GM18873 (cell line): ENCODE data around the gene HNF1B.

Experiments
- ATAC-seq: cut with Tn5 transposase; IDR thresholded peaks from one replicate; pipeline ENCODE4 v1.9.1; 2021; ENCODE audit warnings: mild to moderate bottlenecking, moderate library complexity, moderate number of reproducible peaks; ENCODE audit not compliant: unreplicated experiment, low FRiP score

Gene HNF1B

DNA sequence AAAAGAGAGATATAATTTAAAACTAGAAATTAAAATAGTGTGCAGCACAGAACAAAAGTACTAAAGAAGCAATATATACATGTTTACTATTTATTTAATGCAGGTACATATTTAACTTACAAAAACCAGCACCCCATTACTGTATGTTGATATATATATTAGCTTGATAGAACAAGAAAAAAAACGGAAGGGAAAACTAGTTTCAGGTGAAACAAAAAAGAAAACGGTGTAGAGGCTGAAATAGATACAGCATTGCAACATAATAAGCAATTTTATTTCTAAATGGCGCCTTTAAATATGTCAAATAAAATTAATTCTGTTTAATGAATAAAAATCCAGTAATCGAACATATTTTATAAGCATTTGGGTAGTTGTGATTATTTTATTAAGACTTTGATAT is 3.9 kb downstream of the HNF1B start:
- no peak for ATAC-seq

- no peak for ATAC-seq
Measured at GRCh38 chr17:37737971-37738370, 6.9 kb downstream of the HNF1B start.

- ATAC-seq = no peak
Measured at GRCh38 chr17:37737081-37737480, 7.8 kb downstream of the HNF1B start.

- no peak for ATAC-seq
Measured at GRCh38 chr17:37736428-37736827, 8.4 kb downstream of the HNF1B start.

DNA sequence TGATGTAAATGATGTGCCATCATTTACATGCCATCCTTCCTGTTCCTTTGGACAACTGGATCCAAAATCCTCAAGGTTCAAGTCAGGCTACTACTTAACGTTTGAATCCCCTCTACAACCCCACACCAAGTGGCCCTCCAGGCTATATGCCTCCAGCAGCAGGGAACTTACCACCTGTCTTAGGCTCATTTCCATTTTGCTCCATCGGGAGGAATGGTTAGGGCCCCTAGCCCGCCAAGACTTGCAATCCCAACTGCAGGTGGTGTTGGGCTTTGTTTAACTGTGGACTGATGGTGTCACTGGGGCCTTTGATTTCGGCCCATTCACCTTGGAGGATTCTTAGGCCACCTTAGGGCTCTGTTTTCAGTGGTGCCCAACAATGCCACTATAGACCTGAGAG is 9.7 kb downstream of the HNF1B start:
- no peak for ATAC-seq

GRCh38 chr17:37732316-37732715 is 12.5 kb downstream of the HNF1B start:
- ATAC-seq = no peak

GRCh38 chr17:37731056-37731455 is 13.8 kb downstream of the HNF1B start:
- ATAC-seq = no peak

GRCh38 chr17:37729905-37730304 is 15.0 kb downstream of the HNF1B start:
- no peak for ATAC-seq

DNA sequence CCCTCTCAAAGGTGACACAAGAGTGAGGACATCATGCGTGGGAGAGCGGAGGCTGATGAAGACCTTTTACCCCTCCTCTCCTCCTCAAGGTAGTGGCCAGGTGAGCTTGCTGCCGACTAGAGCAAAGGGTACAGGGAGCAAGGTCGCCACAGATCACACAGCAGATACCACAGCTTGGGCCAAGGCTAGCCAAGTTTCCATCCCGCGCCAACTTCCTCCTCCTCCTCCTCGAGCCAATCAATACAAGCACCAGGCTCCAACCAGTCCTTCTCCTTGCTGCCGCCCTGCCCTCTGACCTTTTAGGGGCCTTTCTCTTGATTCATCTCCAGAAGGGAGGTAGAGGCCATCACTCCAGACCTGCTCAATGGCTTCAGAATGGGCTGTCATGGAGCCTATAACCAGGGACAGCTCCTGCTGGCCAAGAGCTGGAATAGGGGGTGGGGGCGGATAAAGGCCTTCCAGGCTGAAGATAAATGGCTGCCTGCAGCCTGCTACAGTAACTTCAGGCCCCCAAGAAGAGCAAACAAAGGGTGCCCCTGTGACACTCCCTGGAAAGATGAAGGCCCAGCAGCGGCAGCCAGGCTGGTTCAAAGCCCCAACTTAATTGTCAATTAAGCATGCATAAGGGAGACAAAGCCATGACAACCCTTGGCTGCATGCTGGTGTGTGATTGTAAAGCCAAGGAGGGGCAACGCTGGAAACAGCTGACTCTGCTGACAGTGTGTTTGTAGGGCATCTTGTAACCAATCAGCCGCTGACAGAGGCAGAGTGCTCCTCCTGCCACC is 17.8 kb downstream of the HNF1B start:
- no peak for ATAC-seq

DNA sequence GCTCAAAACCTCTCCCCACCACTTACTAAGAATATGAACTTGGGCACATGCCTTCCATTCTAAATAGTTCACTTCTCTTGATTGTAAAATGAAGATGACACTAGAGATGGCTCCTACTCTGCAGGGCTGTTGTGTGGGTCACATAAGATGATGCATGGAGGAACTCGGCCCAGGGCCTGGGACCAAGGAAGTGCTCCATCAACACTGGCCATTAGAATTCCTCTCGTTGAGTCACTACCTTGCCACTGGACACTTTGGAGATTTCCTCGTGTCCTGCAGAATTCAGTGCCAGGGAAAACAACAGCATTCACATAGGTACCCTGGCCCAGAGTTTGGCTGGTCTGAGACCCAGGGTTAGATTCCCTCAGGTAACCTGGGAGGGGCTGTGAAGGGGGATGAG is 18.6 kb downstream of the HNF1B start:
- ATAC-seq = no peak

DNA sequence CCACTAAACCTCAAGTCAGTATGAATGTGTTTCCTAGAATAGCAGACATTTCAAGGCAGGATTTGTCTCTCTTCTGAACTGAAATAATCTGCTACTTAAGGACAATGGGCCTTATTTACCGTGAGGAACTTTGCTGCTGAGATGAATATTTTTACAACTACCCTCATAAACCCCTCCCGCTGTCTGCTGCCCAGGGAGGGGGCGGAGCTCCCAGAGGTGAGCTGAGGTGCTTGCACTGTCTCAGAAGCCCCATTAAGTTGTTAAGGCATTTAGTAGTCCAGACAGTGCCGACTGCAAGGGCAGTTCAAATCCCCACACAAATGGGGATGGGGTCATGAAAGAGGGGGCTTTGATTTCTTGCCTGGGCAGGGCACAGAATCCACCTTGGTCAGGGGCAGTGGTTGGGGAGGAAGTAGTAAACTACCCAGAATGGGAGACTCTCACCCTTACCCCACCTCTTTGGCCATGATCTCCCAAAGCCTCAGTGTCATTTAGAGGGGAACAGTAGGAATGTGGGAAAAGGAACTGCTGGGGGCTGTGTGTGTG is 19.2 kb downstream of the HNF1B start:
- ATAC-seq = no peak

- no peak for ATAC-seq
Measured at GRCh38 chr17:37725021-37725595, 19.8 kb downstream of the HNF1B start.

GRCh38 chr17:37720989-37721388 is 23.9 kb downstream of the HNF1B start:
- no peak for ATAC-seq

DNA sequence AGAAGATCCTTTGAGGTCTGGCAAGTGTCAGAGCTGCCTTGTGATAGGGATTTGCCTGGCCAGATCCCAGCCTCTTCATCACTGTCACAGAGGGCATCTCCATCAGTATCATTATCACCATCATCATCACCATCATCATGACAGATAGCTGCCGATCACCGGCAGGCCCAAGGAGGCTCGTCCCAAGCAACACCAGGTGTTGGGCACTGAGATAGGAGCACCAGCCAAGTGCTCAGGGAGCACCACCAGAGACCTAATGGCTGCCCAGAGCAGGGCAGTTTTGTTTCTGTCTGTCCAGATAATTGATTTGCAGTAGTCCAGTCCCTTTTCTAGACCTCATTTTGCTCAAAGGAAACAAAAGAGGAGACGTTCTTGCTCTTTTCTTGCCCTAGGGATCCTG is 25.0 kb downstream of the HNF1B start:
- no peak for ATAC-seq

DNA sequence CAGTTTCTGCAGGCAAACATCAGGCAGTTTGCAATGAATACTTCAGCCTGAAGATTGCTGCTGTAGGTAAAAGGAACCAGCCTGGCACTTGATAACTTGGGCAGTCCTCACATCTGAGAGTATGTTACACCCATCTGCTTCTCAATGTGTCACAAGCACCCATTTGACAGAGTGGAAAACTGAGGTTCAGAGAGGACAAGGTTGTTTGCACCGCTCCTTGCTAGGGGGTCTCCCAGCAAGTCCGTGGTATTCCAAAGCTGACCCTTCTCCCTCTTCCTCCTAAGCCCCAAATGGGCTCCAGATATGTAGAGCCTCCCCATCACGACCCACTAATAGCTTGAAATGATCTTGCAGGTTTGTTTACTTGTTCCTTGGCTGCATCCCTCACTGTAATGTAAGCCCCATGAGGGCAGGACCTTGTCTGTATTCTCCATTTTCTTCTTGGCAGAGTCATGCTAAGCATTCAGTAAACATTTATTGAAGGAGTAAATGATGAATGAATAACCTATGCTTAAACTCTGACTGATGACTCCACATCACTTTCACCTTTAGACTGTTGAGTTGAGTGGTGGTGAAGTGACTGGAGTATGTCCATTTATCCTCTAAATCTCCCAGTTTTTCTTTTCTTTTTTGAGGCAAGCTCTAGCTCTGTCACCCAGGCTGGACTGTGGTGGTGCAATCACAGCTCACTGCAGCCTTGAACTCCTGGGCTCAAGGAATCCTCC is 26.4 kb downstream of the HNF1B start:
- ATAC-seq = no peak

GRCh38 chr17:37717627-37718323 is 27.1 kb downstream of the HNF1B start:
- no peak for ATAC-seq

DNA sequence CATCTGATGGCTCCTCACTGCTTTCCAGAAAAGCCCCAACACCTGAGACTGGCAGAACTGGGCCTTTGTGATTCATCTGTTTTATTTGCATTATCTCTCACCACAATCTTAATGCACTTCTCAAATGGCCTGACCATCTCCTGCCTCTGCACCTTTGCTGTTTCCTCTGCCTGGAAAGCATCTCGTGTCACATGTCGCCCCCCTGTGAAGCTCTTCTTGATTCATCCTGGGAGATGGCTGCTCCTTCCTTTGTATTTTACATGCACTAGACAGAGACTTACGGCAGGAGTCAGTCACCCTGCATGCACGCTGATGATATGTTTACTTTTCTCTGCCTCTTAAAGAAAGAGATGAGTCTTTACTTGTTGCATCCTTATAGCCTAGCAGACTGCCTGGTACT is 30.0 kb downstream of the HNF1B start:
- no peak for ATAC-seq

GRCh38 chr17:37713624-37714023 is 31.2 kb downstream of the HNF1B start:
- ATAC-seq = no peak

DNA sequence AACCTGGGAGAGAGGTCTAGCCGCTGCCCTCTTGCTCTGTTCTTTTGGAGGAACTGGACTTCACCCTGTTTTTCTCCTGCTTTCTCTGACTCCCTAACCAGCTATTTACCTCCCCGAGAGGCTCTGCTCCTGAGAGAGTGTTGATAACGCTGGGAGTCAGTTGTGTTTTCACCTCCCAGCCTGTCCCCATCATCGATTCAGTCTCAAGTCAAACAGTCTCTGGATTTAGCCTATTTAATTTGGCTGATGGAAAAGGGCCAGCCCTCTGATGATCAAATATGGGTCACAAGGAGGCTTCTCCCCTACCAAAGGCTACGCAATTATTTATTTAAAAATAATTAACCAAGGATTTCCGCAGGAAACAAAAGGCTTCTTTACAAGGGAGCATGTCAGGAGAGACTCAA is 31.8 kb downstream of the HNF1B start:
- ATAC-seq = no peak

- no peak for ATAC-seq
Measured at GRCh38 chr17:37711113-37711512, 33.7 kb downstream of the HNF1B start.

GRCh38 chr17:37710344-37710886 is 34.4 kb downstream of the HNF1B start:
- ATAC-seq = no peak
